Immature natural killer cell (primary cell): ENCODE measurements around the gene KDR. TPM values are rescaled to one million over a fixed set of nuclear protein-coding genes. Genes with fewer than 3 reads are reported as not detected.
A peak's percentile ranks its signal among the peaks of the same experiment; 100 is the strongest.

Source experiments
- DNase-seq, 3 donors: peaks; one replicate each; pipeline ENCODE4 v3.0.0; 2022; ENCODE audit warnings: mixed read lengths in 1 of 3
- H3K27ac Mint-ChIP-seq, 6 donors: one replicate each; pipeline ENCODE4 v1.8.0; 2020; ENCODE audit warnings: mixed read lengths in 6 of 6, mild to moderate bottlenecking in 5 of 6, inconsistent platforms in 4 of 6, moderate library complexity in 3 of 6
- H3K27me3 Mint-ChIP-seq, 3 donors: one replicate each; pipeline ENCODE4 v1.8.0; 2020 to 2021; ENCODE audit warnings: low read depth in 3 of 3, mild to moderate bottlenecking in 3 of 3, mixed read lengths in 3 of 3, moderate library complexity in 3 of 3, inconsistent platforms in 1 of 3
- H3K36me3 Mint-ChIP-seq, 3 donors: one replicate each; pipeline ENCODE4 v1.8.0; 2020; ENCODE audit warnings: mixed read lengths in 3 of 3, inconsistent platforms in 2 of 3, mild to moderate bottlenecking in 2 of 3
- H3K4me1 Mint-ChIP-seq, 2 donors: one replicate each; pipeline ENCODE4 v1.8.0; 2020; ENCODE audit warnings: inconsistent platforms in 2 of 2, mild to moderate bottlenecking in 2 of 2, mixed read lengths in 2 of 2, moderate library complexity in 1 of 2
- H3K4me3 Mint-ChIP-seq, 5 donors: one replicate each; pipeline ENCODE4 v1.8.0; 2020; ENCODE audit warnings: mild to moderate bottlenecking in 5 of 5, mixed read lengths in 5 of 5, inconsistent platforms in 3 of 5, moderate library complexity in 3 of 5
- H3K9me3 Mint-ChIP-seq, 6 donors: one replicate each; pipeline ENCODE4 v1.8.0; 2020; ENCODE audit warnings: mild to moderate bottlenecking in 6 of 6, mixed read lengths in 6 of 6, inconsistent platforms in 4 of 6, moderate library complexity in 3 of 6
- polyA plus RNA-seq, 3 donors: library from polyadenylated mRNA; unstranded; fragments of 300-500 nt; fragmentation: Illumina TruSeq; gene quantifications; one replicate each; pipeline ENCODE4 v1.2.3, GENCODE V29; 2021

Gene KDR
- polyA plus RNA-seq, 3 donors from 2014 or later: not detected

DNA sequence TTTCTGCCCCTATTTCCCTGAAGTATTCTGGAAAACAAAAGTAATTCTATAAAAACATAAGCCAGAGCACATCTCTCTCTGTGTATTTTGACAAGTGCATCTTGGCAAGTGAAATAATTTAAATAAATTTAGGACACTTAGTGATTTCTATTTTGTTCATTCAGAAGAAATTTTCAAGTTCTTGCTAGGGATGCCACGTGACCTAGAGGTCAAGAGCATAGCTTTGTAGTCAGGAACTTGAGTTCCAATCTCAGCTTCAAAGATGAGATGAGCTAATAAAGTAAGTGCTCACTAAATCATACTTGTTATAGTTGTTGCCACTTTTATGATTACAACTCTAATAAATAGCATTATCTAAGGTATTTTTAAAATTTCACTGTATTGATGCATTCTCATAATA is 13.8 kb downstream of the KDR start:
- Mint-ChIP-seq H3K4me3 (no peak overlapping the region), H3K4me1 (peaks cover 0 to 4% of the 10 kb centered on the region in 2 donors), H3K27me3 (peaks cover 0 to 3% (median 0%) of the 10 kb centered on the region in 3 donors), H3K27ac (no peak overlapping the region), H3K9me3 (peaks cover 0 to 2% (median 0%) of the 10 kb centered on the region in 6 donors), H3K36me3 (no peaks in the 10 kb centered on the region)
- no peak for DNase-seq

DNA sequence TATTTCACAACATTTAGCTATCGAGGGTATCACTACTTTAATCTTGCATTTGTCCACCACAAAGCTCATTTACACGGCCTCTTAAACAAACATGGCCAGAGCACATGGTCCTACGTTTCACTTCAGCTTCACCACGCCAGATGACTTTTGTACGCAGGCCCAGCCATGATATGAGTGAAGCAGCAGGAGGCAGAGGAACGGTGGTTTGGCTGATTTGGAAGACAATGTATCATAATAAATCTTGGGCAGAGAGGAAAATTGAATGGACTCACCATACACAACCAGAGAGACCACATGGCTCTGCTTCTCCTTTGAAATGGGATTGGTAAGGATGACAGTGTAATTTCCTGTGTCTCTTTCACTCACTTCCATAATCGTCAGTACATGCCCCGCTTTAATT is 15.3 kb downstream of the KDR start:
- peaks cover 0 to 2% (median 0%) of the 10 kb centered on the region in 6 donors for H3K9me3 Mint-ChIP-seq
- no peak overlapping the region for H3K27ac Mint-ChIP-seq
- no peaks in the 10 kb centered on the region for H3K36me3 Mint-ChIP-seq
- peaks cover 0 to 4% of the 10 kb centered on the region in 2 donors for H3K4me1 Mint-ChIP-seq
- DNase-seq: no peak
- H3K27me3 Mint-ChIP-seq: peaks cover 0 to 3% (median 0%) of the 10 kb centered on the region in 3 donors
- H3K4me3 Mint-ChIP-seq: no peak overlapping the region

DNA sequence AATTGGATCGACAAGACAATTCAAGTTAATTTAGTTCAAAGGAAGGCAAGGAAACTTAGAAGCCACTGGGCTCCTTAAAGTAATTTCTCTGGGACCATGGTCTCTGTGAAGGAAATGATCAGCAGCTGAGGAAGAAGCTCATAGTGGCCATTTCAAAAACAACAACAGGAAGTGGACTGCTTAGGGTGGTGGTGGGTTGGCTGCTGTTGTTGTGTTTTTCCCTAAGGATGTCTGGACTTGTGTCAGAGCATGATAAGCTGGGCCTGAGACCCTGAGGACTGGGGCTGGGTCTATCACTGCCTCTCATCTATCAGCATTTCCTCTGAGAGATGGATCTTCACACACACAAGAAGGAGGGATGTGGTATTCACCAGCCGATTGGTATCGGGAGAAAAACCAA is 18.3 kb downstream of the KDR start:
- DNase-seq: no peak
- Mint-ChIP-seq H3K4me1 (peaks cover 0 to 4% of the 10 kb centered on the region in 2 donors), H3K9me3 (peaks cover 0 to 2% (median 0%) of the 10 kb centered on the region in 6 donors), H3K36me3 (no peaks in the 10 kb centered on the region), H3K27me3 (peaks cover 0 to 3% (median 0%) of the 10 kb centered on the region in 3 donors), H3K27ac (no peak overlapping the region), H3K4me3 (no peak overlapping the region)

DNA sequence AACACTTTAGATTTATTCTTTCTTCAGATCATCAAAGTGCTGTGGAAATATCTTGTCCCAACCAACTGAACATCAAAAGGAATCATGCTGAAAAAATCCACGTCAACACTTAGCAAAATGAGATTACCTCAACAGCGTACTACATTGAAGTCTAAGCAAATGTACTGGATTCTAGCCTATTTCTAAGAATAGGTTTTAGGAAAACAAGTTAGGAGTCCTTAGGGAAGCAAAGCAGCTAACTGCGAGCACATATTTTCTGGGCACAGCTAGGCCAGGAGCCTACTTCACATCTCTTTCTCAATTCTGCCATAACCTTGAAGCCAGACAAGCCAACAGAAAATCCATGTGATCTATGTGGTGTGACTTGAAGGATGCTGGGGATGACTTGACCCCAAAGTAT is 22.2 kb downstream of the KDR start:
- Mint-ChIP-seq H3K27me3 (peaks cover 0 to 2% (median 0%) of the 10 kb centered on the region in 3 donors), H3K4me3 (no peak overlapping the region), H3K4me1 (peaks cover 0 to 4% of the 10 kb centered on the region in 2 donors), H3K9me3 (peaks cover 0 to 2% (median 0%) of the 10 kb centered on the region in 6 donors), H3K27ac (no peak overlapping the region), H3K36me3 (no peaks in the 10 kb centered on the region)
- no peak for DNase-seq

DNA sequence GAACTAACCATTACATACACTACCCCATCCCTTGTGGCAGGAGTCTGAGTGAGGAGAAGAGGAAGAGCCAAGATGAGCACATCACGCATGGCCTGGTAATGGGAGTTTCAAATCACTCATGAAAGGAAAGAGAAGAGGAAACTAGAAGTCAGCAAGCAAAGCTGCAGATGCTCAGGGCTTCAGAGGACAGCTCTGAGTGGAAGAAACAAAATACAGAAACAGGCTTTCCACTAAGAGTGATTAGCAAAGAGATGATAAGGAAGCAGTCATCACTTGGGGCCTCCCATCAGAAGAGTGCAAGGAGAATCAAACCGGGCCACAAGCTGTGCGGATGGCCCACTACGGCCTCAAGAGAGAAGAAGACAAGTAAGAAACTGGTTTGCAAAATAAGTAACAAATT is 25.6 kb downstream of the KDR start:
- no peak for DNase-seq
- Mint-ChIP-seq H3K27ac (no peak overlapping the region), H3K4me1 (peaks cover 25 to 26% of the 10 kb centered on the region in 2 donors), H3K27me3 (peaks cover 0 to 2% (median 0%) of the 10 kb centered on the region in 3 donors), H3K9me3 (peaks cover 0 to 2% (median 0%) of the 10 kb centered on the region in 6 donors), H3K4me3 (no peak overlapping the region), H3K36me3 (no peaks in the 10 kb centered on the region)

DNA sequence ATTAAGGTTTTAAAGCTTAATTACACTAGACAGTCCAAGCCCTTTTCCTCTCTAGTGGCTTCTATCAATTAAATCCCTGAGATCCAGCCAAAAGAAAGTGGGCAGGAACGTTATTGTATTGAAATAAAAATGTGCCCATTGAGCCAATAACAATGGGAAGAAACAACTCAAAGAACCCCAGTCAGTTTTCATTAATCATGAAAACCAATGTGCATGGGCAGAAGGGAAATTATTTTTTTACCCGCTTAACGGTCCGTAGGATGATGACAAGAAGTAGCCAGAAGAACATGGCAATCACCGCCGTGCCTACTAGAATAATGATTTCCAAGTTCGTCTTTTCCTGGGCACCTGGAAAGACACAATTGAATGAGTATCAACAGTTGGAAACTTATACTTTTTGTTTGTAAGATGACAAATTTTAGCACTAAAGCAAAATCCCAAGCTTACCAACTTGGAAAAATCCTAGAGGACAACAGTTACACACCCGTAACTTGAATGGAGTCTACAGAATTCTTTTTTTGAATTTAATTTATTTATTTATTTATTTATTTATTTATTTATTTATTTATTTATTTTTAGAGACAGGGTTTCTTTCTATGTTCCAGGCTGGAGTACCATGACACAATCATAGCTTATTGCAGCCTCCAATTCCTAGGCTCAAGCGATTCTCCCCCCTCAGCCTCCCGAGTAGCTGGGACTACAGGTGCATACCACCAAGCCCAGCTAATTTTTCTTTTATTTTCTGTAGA is 26.8 kb downstream of the KDR start:
- Mint-ChIP-seq H3K4me1 (peaks cover 26 to 28% of the 10 kb centered on the region in 2 donors), H3K4me3 (no peak overlapping the region), H3K36me3 (no peaks in the 10 kb centered on the region), H3K27me3 (peaks cover 0 to 2% (median 2%) of the 10 kb centered on the region in 3 donors), H3K9me3 (peaks cover 0 to 2% (median 0%) of the 10 kb centered on the region in 6 donors), H3K27ac (no peak overlapping the region)
- DNase-seq: no peak

DNA sequence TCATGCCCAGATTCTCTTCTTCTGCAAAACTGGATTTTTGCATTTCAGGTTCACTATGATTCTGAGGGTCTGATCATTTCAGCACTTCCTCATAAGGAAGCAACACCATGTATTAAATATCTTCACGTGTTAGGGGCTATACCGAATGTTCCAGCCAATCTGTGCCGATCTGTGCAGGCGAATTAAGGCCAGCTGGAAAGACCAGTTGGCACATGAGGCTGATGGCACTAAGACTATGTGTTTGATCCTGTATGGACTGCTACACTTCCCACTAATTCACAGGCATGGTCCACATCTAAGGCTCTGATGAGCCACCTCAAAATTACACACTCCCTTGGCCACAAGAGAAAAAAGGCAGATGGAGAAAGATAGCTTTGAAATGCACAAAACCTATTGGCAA is 28.8 kb downstream of the KDR start:
- H3K4me1 Mint-ChIP-seq: peaks cover 26 to 28% of the 10 kb centered on the region in 2 donors
- peaks cover 0 to 2% (median 0%) of the 10 kb centered on the region in 6 donors for H3K9me3 Mint-ChIP-seq
- peaks cover 0 to 2% (median 2%) of the 10 kb centered on the region in 3 donors for H3K27me3 Mint-ChIP-seq
- DNase-seq: no peak
- peak overlapping the region in 3 of 6 donors; percentile 18 to 76 (median 36) for H3K27ac Mint-ChIP-seq
- H3K36me3 Mint-ChIP-seq: peaks cover 0 to 6% (median 0%) of the 10 kb centered on the region in 3 donors
- peak overlapping the region; percentile 20 to 69 (median 59) for H3K4me3 Mint-ChIP-seq

DNA sequence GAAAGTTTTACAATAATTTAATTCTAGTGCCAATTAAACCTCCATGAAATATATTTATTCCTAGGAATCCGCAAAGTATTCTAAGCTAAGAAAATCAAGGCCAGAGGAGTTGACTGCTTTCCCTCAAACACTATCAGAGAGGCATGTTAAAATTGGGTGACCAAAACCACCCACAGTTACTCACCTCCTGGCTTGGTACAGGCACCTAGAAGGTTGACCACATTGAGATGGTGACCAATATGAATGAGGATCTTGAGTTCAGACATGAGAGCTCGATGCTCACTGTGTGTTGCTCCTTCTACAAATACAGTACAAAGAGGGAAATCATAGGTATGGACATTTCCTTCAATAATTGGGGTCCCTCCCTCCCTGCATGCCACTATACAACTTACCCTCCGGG is 29.4 kb downstream of the KDR start:
- peaks cover 26 to 28% of the 10 kb centered on the region in 2 donors for H3K4me1 Mint-ChIP-seq
- H3K4me3 Mint-ChIP-seq: peak overlapping the region; percentile 21 to 69 (median 59)
- peaks cover 0 to 2% (median 2%) of the 10 kb centered on the region in 3 donors for H3K27me3 Mint-ChIP-seq
- H3K27ac Mint-ChIP-seq: peak overlapping the region in 2 of 6 donors; percentile 21 to 51
- peaks cover 0 to 6% (median 0%) of the 10 kb centered on the region in 3 donors for H3K36me3 Mint-ChIP-seq
- H3K9me3 Mint-ChIP-seq: no peaks in the 10 kb centered on the region
- peak in 1 of 3 donors; percentile 5 for DNase-seq

DNA sequence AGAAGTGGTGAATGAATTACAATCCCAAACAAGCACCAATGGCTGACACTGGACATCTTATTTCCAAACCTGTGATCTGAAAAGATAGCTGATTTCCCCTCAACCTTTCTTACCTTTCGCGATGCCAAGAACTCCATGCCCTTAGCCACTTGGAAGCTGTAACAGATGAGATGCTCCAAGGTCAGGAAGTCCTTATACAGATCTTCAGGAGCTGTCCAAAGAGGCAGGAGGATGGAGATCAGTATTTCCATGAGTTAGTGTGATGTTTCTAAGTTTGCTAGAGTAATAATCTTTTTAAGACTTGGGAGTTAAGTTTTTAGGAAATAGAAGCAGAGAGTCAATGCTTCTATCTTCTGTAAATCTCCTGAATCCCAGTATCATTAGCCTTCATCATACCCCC is 32.9 kb downstream of the KDR start:
- Mint-ChIP-seq H3K36me3 (peaks cover 0 to 6% (median 3%) of the 10 kb centered on the region in 3 donors), H3K27me3 (peaks cover 0 to 2% (median 0%) of the 10 kb centered on the region in 3 donors), H3K4me1 (peaks cover 26 to 28% of the 10 kb centered on the region in 2 donors), H3K9me3 (no peaks in the 10 kb centered on the region), H3K27ac (no peak overlapping the region), H3K4me3 (no peak overlapping the region)
- DNase-seq: no peak

DNA sequence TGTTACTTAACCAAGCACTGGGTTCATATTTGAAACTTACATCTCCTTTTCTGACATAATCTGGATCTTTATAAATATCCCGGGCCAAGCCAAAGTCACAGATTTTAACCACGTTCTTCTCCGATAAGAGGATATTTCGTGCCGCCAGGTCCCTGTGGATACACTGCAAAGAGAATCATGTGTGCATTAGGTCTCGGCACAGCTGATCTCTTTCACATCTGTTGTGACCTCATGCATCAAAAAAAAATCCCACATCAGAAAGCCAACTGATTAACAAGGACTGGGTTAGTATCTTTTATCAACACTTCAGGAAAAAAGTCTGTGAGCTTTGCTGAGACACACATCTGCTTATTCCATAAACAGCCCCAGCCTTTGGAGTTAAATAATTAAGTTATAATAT is 35.5 kb downstream of the KDR start:
- Mint-ChIP-seq H3K9me3 (no peaks in the 10 kb centered on the region), H3K27me3 (peaks cover 0 to 2% (median 0%) of the 10 kb centered on the region in 3 donors), H3K27ac (no peak overlapping the region), H3K36me3 (peaks cover 0 to 6% (median 3%) of the 10 kb centered on the region in 3 donors), H3K4me3 (no peak overlapping the region), H3K4me1 (peaks cover under 1 to 4% of the 10 kb centered on the region in 2 donors)
- DNase-seq: no peak

DNA sequence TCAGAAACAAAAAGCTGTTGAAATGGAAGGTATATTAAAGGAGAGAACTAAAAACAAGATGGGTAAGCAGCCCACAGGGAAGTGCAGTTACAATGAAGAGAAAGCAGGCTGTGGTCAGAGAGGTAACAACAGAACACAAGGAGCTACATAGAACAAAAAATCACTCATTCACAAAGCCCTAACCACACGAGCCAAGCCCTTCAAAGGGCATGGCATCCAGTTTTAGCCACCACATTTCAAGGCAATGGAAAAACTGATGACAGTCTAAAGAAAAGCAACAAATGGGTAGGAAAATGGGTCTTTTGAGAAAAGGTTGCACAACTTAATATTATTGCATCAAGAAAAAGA is 37.5 kb downstream of the KDR start:
- no peaks in the 10 kb centered on the region for H3K27me3 Mint-ChIP-seq
- H3K4me3 Mint-ChIP-seq: no peak overlapping the region
- H3K36me3 Mint-ChIP-seq: peaks cover 0 to 6% (median 3%) of the 10 kb centered on the region in 3 donors
- H3K4me1 Mint-ChIP-seq: no peaks in the 10 kb centered on the region
- no peaks in the 10 kb centered on the region for H3K9me3 Mint-ChIP-seq
- no peak for DNase-seq
- H3K27ac Mint-ChIP-seq: no peak overlapping the region

DNA sequence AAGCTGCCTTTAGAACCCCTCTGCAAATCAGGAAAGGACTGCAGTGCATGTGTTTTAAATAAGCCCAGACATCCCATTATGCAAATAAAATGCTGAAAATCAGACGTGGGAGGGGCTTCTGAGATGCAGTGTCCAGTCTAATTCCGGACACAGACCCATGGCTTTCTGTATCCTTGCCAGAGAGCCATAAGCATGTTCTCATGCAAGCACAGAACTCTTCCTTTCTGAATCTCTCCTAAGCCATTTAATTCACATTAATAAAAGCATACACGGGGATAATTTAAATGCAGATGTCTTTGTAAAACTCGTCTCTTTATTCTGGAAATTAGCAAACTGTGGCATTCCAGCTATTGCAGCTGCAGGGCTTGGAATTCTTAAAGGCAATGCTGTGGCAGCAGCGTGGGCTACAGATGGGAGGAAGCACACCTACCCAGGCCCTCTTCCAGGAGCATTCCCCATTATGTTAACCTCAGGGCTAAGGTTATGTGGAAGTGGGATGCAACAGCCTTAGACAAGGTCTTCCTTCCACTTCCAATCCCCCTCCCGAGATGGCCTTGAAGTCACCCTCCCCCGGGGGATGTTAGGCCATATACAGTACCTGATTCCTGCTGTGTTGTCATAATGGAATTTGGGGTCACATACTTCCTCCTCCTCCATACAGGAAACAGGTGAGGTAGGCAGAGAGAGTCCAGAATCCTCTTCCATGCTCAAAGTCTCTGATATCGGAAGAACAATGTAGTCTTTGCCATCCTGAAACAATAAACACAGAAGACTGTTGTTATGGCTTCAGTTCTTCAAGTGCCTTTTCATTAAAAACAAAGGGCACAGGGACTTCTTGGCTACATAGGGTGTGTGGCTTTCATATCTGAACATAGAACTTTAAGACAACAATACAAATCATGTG is 38.1 kb downstream of the KDR start:
- Mint-ChIP-seq H3K4me3 (no peak overlapping the region), H3K9me3 (no peaks in the 10 kb centered on the region), H3K36me3 (peaks cover 0 to 5% (median 4%) of the 10 kb centered on the region in 3 donors), H3K4me1 (no peaks in the 10 kb centered on the region), H3K27me3 (no peaks in the 10 kb centered on the region), H3K27ac (no peak overlapping the region)
- no peak for DNase-seq

DNA sequence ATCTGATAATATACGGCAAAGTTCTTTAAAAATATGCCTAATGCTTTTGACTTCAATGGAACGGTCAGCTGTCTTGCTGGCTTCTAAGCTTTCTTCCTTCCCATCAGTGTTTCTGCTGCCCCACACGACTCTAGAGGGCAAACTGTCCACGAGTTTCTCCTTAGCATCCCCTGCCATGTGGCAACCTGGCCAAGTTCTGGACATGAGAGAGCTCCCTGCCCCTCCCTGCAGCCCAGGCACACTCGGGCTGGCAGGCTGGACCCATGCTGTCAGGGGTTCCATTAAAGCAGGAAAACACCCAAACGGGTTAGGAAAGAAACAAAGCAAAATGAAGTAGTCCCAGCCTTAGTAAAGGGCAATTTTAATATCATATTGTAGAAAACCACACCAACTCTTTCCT is 38.8 kb downstream of the KDR start:
- Mint-ChIP-seq H3K36me3 (peaks cover 0 to 11% (median 0%) of the 10 kb centered on the region in 3 donors), H3K4me1 (no peaks in the 10 kb centered on the region), H3K9me3 (no peaks in the 10 kb centered on the region), H3K27me3 (no peaks in the 10 kb centered on the region), H3K4me3 (no peak overlapping the region), H3K27ac (no peak overlapping the region)
- DNase-seq: no peak

DNA sequence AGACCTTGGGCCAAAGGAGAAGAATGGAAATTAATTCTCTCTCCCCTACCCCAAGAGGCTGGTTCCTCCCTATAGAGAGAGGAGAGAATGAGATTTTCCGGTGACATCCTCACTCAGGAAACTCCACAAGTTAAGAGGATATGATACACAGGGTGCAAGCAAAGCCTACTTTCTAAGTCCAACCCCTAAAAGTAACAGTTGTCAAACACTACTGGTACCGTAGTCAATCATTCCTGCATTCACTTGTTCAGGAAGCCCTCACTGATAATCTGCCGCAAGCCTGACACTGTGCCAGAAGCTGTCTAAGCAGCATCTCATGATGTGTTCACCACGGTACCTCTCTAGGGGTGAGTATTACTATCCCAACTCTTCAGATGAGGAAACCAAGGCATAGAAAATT is 41.7 kb downstream of the KDR start:
- no peaks in the 10 kb centered on the region for H3K9me3 Mint-ChIP-seq
- H3K27ac Mint-ChIP-seq: no peak overlapping the region
- no peak for DNase-seq
- no peaks in the 10 kb centered on the region for H3K4me1 Mint-ChIP-seq
- H3K36me3 Mint-ChIP-seq: peaks cover 0 to 11% (median 0%) of the 10 kb centered on the region in 3 donors
- no peak overlapping the region for H3K4me3 Mint-ChIP-seq
- peaks cover 0 to 2% (median 0%) of the 10 kb centered on the region in 3 donors for H3K27me3 Mint-ChIP-seq
